Panc1 (cell line): ENCODE data around the gene PEF1. TPM values are rescaled to one million over a fixed set of nuclear protein-coding genes. Genes with fewer than 3 reads are reported as not detected.

Experiments used
- ATAC-seq: fragments of 200-7000 bp; cut with Tn5 transposase; 2 replicates; pipeline ENCODE4 v1.9.1; 2020; ENCODE audit warnings: mild to moderate bottlenecking, moderate library complexity
- Bru-seq: library from RNA; stranded (reverse); fragments of 400-500 nt; gene quantifications from one replicate; lab custom pipeline; 2021; lab: Mats Ljungman, UMichigan
- BruChase-seq, 2 experiments: library from RNA; stranded (reverse); fragments of 400-500 nt; gene quantifications; one replicate each; lab custom pipeline; 2021; lab: Mats Ljungman, UMichigan
- BruUV-seq: library from RNA; stranded (reverse); fragments of 400-500 nt; replicated peaks from 2 replicates; lab custom pipeline; 2021; lab: Mats Ljungman, UMichigan
- CTCF ChIA-PET: fragments of 300-600 bp; sonication (Branson Sonifier 250); formaldehyde crosslinking; loops from one replicate; lab custom pipeline; 2022; ENCODE audit warnings: antibody characterized with exemption; lab: Charles Lee
- POLR2A ChIA-PET: fragments of 300-600 bp; sonication (Branson Sonifier 250); formaldehyde crosslinking; loops from one replicate; lab custom pipeline; 2022; ENCODE audit warnings: antibody characterized with exemption; lab: Charles Lee
- DNase-seq: peaks from one replicate; pipeline ENCODE4 v3.0.0-alpha.2; 2010; ENCODE audit warnings: low read depth, low spot score
- H3K27ac ChIP-seq: 2 replicates; pipeline ENCODE4 v1.5.1; 2011; ENCODE audit warnings: mild to moderate bottlenecking, low read length, inconsistent platforms
- H3K27me3 ChIP-seq: fragments of 200-500 bp; sonication (Bioruptor generic); 2 replicates; pipeline ENCODE4 v1.6.0; 2014; ENCODE audit warnings: low read length, inconsistent platforms; ENCODE audit not compliant: control insufficient read depth, insufficient read depth
- H3K36me3 ChIP-seq: fragments of 200-500 bp; sonication (Bioruptor generic); 2 replicates; pipeline ENCODE4 v1.5.1; 2014; ENCODE audit warnings: inconsistent platforms, mild to moderate bottlenecking, low read length, moderate library complexity; ENCODE audit not compliant: control insufficient read depth, insufficient read depth
- H3K4me1 ChIP-seq: 2 replicates; pipeline ENCODE4 v1.5.1; 2011; ENCODE audit warnings: inconsistent platforms, mild to moderate bottlenecking, low read length, moderate library complexity; ENCODE audit not compliant: control insufficient read depth, insufficient read depth
- H3K4me3 ChIP-seq, 2 experiments: 2 replicates each; pipeline ENCODE4 v1.5.1; 2011 to 2012; ENCODE audit warnings: low read depth in 2 of 2, low read length in 2 of 2, mild to moderate bottlenecking in 2 of 2, inconsistent platforms in 1 of 2, moderate library complexity in 1 of 2
- H3K9me3 ChIP-seq: fragments of 200-500 bp; sonication (Bioruptor generic); 2 replicates; pipeline ENCODE4 v1.5.1; 2014; ENCODE audit warnings: low read depth, mild to moderate bottlenecking, inconsistent platforms, low read length, moderate library complexity; ENCODE audit not compliant: control insufficient read depth, insufficient read depth
- CTCF ChIP-seq: fragments of 450-650 bp; IDR thresholded peaks from 2 replicates; pipeline ENCODE4 v1.5.1; 2017; ENCODE audit warnings: mild to moderate bottlenecking
- POLR2AphosphoS5 ChIP-seq: IDR thresholded peaks from 2 replicates; pipeline ENCODE4 v1.6.1; 2012; ENCODE audit warnings: mild to moderate bottlenecking, low read depth, low read length, moderate library complexity
- REST ChIP-seq, 2 experiments: IDR thresholded peaks; 2 replicates each; pipeline ENCODE4 v1.6.1; 2011 to 2012; ENCODE audit warnings: low read depth in 2 of 2, control low read depth in 1 of 2, low read length in 1 of 2, mild to moderate bottlenecking in 1 of 2, moderate library complexity in 1 of 2; ENCODE audit not compliant: insufficient read depth in 1 of 2
- SIN3A ChIP-seq: IDR thresholded peaks from 2 replicates; pipeline ENCODE4 v1.6.1; 2012; ENCODE audit warnings: low read depth, mild to moderate bottlenecking, low read length, moderate library complexity, borderline replicate concordance; ENCODE audit not compliant: insufficient read depth
- TCF7L2 ChIP-seq: IDR thresholded peaks from 2 replicates; pipeline ENCODE4 v1.6.1; 2011; ENCODE audit warnings: mild to moderate bottlenecking, low read depth, low read length, inconsistent platforms
- in situ Hi-C: cut with HindIII; loops from 2 replicates; pipeline ENCODE4 v1.10.0; 2016; ENCODE audit warnings: low sequenced_read_pairs, low pct_unique_long_range_greater_than_20kb
- intact Hi-C: fragments of 100-400 bp; cut with micrococcal nuclease; formaldehyde crosslinking; loops from one replicate; pipeline ENCODE4 v1.10.0; 2022; ENCODE audit not compliant: unreplicated experiment
- long read RNA-seq: library from polyadenylated mRNA; unstranded; transcript quantifications from one replicate; pipeline ENCODE4 v2.0.0, GENCODE V29; 2021; ENCODE audit not compliant: unreplicated experiment
- polyA plus RNA-seq: library from polyadenylated mRNA; unstranded; fragments of >200 nt; gene quantifications from one replicate; pipeline ENCODE4 v1.2.1, GENCODE V29; 2012; ENCODE audit warnings: missing spikeins; ENCODE audit not compliant: insufficient read length
- total RNA-seq: library from RNA; stranded (reverse); gene quantifications from one replicate; pipeline ENCODE4 v1.2.1, GENCODE V29; 2021; ENCODE audit not compliant: unreplicated experiment

Gene PEF1
- 58.4 TPM for total RNA-seq
- polyA plus RNA-seq, result 60.1 TPM
- percentile 85 among the genes with signal in this experiment for Bru-seq, nascent RNA
- BruChase-seq, experiment 1, labeled RNA remaining after a 2-hour chase, result percentile 74 among the genes with signal in this experiment
- percentile 81 among the genes with signal in this experiment for BruChase-seq, experiment 2, labeled RNA remaining after a 6-hour chase
- long read RNA-seq, transcript PEF1-201 (5 exons, 1,629 nt), result major isoform, 83 of 107 reads
- long read RNA-seq, partial matches to known transcripts, result 12 of 107 reads
- long read RNA-seq, other reads (novel, unspliced or antisense), result 9 of 107 reads

- DNase-seq (peak; percentile 92), ATAC-seq (peak; percentile 97)
- TF ChIP-seq TCF7L2, result no peak
- peak; percentile 43 for TF ChIP-seq POLR2AphosphoS5
- Histone ChIP-seq H3K9me3 (no peaks in the 10 kb centered on the region), H3K36me3 (no peaks in the 10 kb centered on the region; the same call in 1 of the 2 replicates), H3K27ac (peak within 1 kb of the TSS; percentile 96), H3K4me1 (peaks cover 19% of the 10 kb centered on the region), H3K4me3 (peak within 1 kb of the TSS; percentile 88 to 97), H3K27me3 (no peaks in the 10 kb centered on the region)
- in situ Hi-C loops (no loop called here), intact Hi-C loops (no loop called here)
- ChIA-PET CTCF (interaction anchor here (0.5 to 0.8 kb wide), 7 partner anchors 10 to 319 kb away, joined by 3 to 13 read pairs (median 6); no protein-coding TSS in a partner anchor), POLR2A (interaction anchor here (0.6 to 1.2 kb wide), 12 partner anchors 10 to 368 kb away, joined by 3 to 16 read pairs (median 6); no protein-coding TSS in a partner anchor)
- BruUV-seq, result no TSS peak
These were observed at the start of gene PEF1 for GRCh38 chr1:31644560-31645273. Gene PEF1, minus strand, starts transcription at chr1:31644876. Its CDS starts 12 bp downstream, at chr1:31644864.

GRCh38 chr1:31693231-31693630 lies 48.6 kb upstream of the PEF1 start:
- H3K27ac ChIP-seq, result no peak overlapping the region
- peaks cover 26% of the 10 kb centered on the region for H3K4me1 ChIP-seq
- in situ Hi-C loops, result no loop called here
- TF ChIP-seq TCF7L2 (no peak), REST (IDR thresholded peaks at IDR 0.05; ENCODE audit: insufficient read depth in 1 of 2, low read depth in 2 of 2, low read length in 1 of 2) (no peak), CTCF (no peak), SIN3A (no peak), POLR2AphosphoS5 (no peak)
- BruUV-seq, result no TSS peak
- DNase-seq (no peak), ATAC-seq (no peak)
- no peaks in the 10 kb centered on the region for H3K36me3 ChIP-seq
- no peak overlapping the region for H3K4me3 ChIP-seq
- POLR2A ChIA-PET, result no interaction called here
- CTCF ChIA-PET, result no interaction called here
- H3K9me3 ChIP-seq, result no peaks in the 10 kb centered on the region
- H3K27me3 ChIP-seq, result no peaks in the 10 kb centered on the region
- intact Hi-C loops, result no loop called here
